Measurements from ENCODE around the gene MTOR. TPM values are rescaled to one million over a fixed set of nuclear protein-coding genes. Genes with fewer than 3 reads are reported as not detected.
A peak's percentile ranks its signal among the peaks of the same experiment; 100 is the strongest.

Gene MTOR
- total and polyA plus RNA-seq, 10 of the 15 experiments (the other 5 are each of a cell fraction or from before 2014, with no cell fraction given): 6.6 to 41.8 (median 29.8) TPM

DNA sequence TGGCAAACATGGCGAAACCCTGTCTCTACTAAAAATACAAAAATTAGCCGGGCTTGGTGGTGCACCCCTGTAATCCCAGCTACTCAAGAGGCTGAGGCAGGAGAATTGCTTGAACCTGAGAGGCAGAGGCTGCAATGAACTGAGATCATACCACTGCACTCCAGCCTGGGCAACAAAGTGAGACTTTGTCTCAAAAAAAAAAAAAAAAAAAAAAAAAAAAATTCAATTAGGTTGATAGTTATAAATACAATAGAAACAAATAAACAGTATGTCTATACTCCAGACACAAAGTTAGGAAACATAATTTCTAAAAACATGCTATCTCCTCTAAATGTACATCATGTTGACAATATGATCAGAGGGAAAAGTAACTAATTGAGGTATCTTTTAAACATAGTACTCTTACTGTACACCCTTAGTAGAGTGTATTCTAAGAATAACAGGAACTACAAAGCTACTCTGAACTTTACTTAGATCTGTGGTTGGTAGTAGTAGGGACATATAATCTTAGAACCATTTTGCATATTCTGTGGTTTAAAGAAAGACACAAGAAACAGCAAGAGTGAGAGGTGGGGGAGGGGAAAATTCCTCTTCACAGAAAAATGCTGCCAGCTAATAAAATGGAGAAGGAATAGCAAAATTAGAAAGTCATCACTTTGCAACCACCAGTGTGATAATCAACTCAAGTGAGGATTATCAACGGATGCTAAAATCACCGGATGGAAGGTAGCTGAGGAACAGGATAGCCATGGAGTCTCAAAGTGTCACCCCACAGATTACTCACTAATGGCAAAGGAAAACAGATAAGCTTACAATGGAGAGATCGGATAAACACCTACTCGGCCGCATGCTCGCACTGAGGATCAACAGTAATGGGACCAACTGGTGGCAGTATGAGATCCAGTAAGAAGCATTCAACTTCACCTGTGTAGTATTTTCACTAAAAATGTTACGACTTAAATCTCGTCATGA lies 35.0 kb downstream of the MTOR start (continued):
- TF ChIP-seq ZNF274 (IDR thresholded peaks at IDR 0.05; ENCODE audit: insufficient read depth, insufficient read length) (no peak), IRF4 (IDR thresholded peaks at IDR 0.05; ENCODE audit: low read depth, low read length) (no peak), CREM (IDR thresholded peaks at IDR 0.05; ENCODE audit: low read depth) (0 out of 2 replicates have a peak, but pooled peaks have one; percentile 6), FOXK2 (IDR thresholded peaks at IDR 0.05) (no peak), DPF2 (IDR thresholded peaks at IDR 0.05) (no peak), MEF2A (IDR thresholded peaks at IDR 0.05; ENCODE audit: insufficient read depth, low read depth, low read length) (peak; percentile 74; the same call in 1 of the 2 replicates), SMAD5 (IDR thresholded peaks at IDR 0.05; ENCODE audit: low read depth) (no peak), FOXM1 (IDR thresholded peaks at IDR 0.05; ENCODE audit: low read depth, low read length) (0 out of 2 replicates have a peak, but pooled peaks have one; percentile 53), MEF2B (IDR thresholded peaks at IDR 0.05; ENCODE audit: partially characterized antibody, poor library complexity, severe bottlenecking) (peak; percentile 25), BRCA1 (IDR thresholded peaks at IDR 0.05; ENCODE audit: low read depth, low read length) (no peak), PAX8 (IDR thresholded peaks at IDR 0.05) (no peak), RAD51 (IDR thresholded peaks at IDR 0.05) (no peak), CEBPB (IDR thresholded peaks at IDR 0.05; ENCODE audit: borderline replicate concordance in 1 of 2, low read depth in 2 of 2, low read length in 2 of 2) (no peak)
- TF ChIP-seq, protein P1, sequence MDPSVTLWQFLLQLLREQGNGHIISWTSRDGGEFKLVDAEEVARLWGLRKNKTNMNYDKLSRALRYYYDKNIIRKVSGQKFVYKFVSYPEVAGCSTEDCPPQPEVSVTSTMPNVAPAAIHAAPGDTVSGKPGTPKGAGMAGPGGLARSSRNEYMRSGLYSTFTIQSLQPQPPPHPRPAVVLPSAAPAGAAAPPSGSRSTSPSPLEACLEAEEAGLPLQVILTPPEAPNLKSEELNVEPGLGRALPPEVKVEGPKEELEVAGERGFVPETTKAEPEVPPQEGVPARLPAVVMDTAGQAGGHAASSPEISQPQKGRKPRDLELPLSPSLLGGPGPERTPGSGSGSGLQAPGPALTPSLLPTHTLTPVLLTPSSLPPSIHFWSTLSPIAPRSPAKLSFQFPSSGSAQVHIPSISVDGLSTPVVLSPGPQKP (IDR thresholded peaks at IDR 0.05; ENCODE audit: low read depth, low read length): no peak
- TF ChIP-seq, protein P2, sequence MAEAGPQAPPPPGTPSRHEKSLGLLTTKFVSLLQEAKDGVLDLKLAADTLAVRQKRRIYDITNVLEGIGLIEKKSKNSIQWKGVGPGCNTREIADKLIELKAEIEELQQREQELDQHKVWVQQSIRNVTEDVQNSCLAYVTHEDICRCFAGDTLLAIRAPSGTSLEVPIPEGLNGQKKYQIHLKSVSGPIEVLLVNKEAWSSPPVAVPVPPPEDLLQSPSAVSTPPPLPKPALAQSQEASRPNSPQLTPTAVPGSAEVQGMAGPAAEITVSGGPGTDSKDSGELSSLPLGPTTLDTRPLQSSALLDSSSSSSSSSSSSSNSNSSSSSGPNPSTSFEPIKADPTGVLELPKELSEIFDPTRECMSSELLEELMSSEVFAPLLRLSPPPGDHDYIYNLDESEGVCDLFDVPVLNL (IDR thresholded peaks at IDR 0.05; ENCODE audit: low read depth, low read length): no peak
- TF ChIP-seq, protein P3, sequence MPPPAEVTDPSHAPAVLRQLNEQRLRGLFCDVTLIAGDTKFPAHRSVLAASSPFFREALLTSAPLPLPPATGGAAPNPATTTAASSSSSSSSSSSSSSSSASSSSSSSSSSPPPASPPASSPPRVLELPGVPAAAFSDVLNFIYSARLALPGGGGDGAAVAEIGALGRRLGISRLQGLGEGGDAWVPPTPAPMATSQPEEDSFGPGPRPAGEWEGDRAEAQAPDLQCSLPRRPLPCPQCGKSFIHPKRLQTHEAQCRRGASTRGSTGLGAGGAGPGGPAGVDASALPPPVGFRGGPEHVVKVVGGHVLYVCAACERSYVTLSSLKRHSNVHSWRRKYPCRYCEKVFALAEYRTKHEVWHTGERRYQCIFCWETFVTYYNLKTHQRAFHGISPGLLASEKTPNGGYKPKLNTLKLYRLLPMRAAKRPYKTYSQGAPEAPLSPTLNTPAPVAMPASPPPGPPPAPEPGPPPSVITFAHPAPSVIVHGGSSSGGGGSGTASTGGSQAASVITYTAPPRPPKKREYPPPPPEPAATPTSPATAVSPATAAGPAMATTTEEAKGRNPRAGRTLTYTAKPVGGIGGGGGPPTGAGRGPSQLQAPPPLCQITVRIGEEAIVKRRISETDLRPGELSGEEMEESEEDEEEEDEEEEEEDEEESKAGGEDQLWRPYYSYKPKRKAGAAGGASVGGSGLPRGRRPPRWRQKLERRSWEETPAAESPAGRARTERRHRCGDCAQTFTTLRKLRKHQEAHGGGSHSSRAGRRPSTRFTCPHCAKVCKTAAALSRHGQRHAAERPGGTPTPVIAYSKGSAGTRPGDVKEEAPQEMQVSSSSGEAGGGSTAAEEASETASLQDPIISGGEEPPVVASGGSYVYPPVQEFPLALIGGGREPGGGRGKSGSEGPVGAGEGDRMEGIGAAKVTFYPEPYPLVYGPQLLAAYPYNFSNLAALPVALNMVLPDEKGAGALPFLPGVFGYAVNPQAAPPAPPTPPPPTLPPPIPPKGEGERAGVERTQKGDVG (CRISPR knock-in tag; IDR thresholded peaks at IDR 0.05): no peak
- TF ChIP-seq, protein P4, sequence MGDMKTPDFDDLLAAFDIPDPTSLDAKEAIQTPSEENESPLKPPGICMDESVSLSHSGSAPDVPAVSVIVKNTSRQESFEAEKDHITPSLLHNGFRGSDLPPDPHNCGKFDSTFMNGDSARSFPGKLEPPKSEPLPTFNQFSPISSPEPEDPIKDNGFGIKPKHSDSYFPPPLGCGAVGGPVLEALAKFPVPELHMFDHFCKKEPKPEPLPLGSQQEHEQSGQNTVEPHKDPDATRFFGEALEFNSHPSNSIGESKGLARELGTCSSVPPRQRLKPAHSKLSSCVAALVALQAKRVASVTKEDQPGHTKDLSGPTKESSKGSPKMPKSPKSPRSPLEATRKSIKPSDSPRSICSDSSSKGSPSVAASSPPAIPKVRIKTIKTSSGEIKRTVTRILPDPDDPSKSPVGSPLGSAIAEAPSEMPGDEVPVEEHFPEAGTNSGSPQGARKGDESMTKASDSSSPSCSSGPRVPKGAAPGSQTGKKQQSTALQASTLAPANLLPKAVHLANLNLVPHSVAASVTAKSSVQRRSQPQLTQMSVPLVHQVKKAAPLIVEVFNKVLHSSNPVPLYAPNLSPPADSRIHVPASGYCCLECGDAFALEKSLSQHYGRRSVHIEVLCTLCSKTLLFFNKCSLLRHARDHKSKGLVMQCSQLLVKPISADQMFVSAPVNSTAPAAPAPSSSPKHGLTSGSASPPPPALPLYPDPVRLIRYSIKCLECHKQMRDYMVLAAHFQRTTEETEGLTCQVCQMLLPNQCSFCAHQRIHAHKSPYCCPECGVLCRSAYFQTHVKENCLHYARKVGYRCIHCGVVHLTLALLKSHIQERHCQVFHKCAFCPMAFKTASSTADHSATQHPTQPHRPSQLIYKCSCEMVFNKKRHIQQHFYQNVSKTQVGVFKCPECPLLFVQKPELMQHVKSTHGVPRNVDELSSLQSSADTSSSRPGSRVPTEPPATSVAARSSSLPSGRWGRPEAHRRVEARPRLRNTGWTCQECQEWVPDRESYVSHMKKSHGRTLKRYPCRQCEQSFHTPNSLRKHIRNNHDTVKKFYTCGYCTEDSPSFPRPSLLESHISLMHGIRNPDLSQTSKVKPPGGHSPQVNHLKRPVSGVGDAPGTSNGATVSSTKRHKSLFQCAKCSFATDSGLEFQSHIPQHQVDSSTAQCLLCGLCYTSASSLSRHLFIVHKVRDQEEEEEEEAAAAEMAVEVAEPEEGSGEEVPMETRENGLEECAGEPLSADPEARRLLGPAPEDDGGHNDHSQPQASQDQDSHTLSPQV (IDR thresholded peaks at IDR 0.05): no peak
- TF ChIP-seq, protein P5, sequence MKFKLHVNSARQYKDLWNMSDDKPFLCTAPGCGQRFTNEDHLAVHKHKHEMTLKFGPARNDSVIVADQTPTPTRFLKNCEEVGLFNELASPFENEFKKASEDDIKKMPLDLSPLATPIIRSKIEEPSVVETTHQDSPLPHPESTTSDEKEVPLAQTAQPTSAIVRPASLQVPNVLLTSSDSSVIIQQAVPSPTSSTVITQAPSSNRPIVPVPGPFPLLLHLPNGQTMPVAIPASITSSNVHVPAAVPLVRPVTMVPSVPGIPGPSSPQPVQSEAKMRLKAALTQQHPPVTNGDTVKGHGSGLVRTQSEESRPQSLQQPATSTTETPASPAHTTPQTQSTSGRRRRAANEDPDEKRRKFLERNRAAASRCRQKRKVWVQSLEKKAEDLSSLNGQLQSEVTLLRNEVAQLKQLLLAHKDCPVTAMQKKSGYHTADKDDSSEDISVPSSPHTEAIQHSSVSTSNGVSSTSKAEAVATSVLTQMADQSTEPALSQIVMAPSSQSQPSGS (IDR thresholded peaks at IDR 0.05; ENCODE audit: low read length): 0 out of 2 replicates have a peak, but pooled peaks have one; percentile 16
